Measurements from ENCODE around the gene MECR. TPM values are rescaled to one million over a fixed set of nuclear protein-coding genes. Genes with fewer than 3 reads are reported as not detected.
A peak's percentile ranks its signal among the peaks of the same experiment; 100 is the strongest.

The MECR gene, protein sequence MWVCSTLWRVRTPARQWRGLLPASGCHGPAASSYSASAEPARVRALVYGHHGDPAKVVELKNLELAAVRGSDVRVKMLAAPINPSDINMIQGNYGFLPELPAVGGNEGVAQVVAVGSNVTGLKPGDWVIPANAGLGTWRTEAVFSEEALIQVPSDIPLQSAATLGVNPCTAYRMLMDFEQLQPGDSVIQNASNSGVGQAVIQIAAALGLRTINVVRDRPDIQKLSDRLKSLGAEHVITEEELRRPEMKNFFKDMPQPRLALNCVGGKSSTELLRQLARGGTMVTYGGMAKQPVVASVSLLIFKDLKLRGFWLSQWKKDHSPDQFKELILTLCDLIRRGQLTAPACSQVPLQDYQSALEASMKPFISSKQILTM
- 10 to 100 TPM; 21.0 to 38.3 TPM for total RNA-seq

DNA sequence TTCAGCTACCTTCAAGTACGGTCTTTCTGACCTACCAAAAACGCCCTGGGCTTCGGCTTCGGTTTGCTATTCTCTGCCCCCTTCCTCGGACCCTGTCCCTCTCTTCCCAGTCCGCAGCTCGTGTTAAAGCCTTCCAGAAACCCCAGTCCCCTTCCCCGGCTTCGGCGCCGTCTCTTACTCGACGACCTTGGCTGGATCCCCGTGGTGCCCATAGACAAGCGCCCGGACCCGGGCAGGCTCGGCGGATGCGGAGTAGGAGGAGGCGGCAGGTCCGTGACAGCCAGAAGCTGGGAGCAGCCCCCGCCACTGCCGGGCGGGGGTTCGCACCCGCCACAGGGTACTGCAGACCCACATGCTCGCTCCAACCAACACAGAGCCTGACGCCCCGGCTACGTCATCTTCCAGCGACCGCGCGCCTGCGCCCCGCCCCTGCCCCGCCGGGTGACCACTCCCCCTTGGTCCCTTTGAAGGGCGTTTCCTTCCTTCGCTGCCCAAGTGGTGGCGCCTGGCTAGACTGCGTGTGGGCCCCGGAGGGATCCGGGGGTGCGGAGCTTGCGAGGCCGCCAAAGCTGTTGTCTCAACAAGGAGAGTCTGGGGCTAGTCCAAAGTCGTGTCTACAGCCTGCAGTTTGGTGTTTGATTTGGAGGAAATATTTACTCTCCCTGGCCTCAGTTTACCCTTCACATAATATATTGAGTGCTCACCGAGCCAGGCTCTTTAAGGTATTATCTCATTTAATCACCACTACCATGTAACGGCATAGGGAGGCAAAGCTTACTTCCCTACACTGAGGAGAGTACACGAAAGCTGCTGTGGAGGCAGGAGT lies at the start of gene MECR:
Gene MECR (minus strand): TSS at position 382 of the 826 bp plus-strand sequence. CDS start 28 bp downstream, at position 354.
- Mint-ChIP-seq H3K36me3 (ENCODE audit: low read depth) (no peaks in the 10 kb centered on the region), H3K27me3 (peaks cover 9% of the 10 kb centered on the region), H3K4me3 (peak within 1 kb of the TSS; percentile 98), H3K9me3 (no peaks in the 10 kb centered on the region), H3K4me1 (peaks cover 9% of the 10 kb centered on the region), H3K27ac (peak within 1 kb of the TSS; percentile 94)
- ATAC-seq (replicated peaks) = peak; percentile 99

DNA sequence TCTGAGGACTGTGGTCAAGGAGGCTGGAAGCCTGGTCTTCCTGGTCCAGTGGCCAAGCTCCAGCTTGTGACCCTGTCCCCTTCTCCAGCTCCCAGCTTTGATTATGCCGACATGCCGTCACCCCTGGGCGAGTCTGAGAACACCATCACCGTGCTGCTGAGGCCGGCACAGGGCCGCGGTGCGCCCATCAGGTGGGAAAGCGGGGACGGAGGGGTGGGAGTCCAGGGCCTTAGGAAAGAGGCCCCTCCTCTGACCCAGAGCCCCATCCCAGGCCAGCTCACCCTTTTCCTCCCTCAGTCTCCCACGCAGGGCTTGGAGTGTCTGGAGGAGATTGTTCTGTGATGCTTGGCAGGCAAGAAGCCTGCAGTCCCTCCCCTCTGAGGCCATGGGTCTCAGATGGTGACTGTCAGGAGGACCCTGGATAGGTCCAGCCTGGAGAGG lies 49.2 kb upstream of the MECR start:
- ATAC-seq (replicated peaks) = no peak
- H3K4me3 Mint-ChIP-seq = no peak overlapping the region
- no peaks in the 10 kb centered on the region for H3K36me3 Mint-ChIP-seq (ENCODE audit: low read depth)
- H3K9me3 Mint-ChIP-seq = no peaks in the 10 kb centered on the region
- H3K27me3 Mint-ChIP-seq = peaks cover 6% of the 10 kb centered on the region
- peaks cover 5% of the 10 kb centered on the region for H3K4me1 Mint-ChIP-seq
- no peak overlapping the region for H3K27ac Mint-ChIP-seq

DNA sequence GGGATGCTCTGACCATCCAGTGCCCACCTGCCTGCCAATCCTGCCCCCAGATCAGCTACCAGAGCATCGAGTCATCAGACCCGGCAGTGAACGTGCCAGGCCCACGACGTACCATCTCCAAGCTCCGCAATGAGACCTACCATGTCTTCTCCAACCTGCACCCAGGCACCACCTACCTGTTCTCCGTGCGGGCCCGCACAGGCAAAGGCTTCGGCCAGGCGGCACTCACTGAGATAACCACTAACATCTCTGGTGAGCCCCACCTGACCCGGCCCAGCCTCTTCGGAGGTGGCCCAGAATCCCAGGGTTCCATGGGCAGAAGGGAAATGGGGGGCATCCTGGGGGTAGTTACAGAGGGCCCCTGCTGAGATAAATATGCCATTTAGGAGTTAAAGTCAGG lies 48.7 kb upstream of the MECR start:
- Mint-ChIP-seq H3K4me1 (peaks cover 5% of the 10 kb centered on the region), H3K27ac (no peak overlapping the region), H3K27me3 (peaks cover 6% of the 10 kb centered on the region), H3K9me3 (no peaks in the 10 kb centered on the region), H3K36me3 (ENCODE audit: low read depth) (no peaks in the 10 kb centered on the region), H3K4me3 (no peak overlapping the region)
- ATAC-seq (replicated peaks) = no peak

DNA sequence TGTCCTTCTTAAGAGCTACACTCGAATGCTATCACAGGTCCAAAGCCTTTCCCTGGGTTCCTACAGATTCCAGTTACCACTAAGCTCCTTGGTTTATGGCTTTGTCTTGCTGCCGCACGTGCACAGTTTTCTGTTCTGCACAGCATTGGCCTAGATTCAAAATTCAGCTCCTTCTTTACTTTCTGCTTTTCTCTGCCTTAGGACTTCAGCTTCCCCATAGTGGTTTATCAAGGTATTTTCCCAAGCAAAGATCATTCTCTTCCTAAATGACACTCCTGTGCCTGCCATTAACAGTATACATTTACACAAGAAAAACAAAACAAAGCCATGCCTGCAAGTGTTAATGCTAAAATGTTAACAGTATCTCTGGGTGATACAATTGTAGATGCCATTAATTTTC lies 47.4 kb upstream of the MECR start:
- ATAC-seq (replicated peaks) = no peak
- peaks cover 6% of the 10 kb centered on the region for H3K27me3 Mint-ChIP-seq
- no peak overlapping the region for H3K27ac Mint-ChIP-seq
- H3K36me3 Mint-ChIP-seq (ENCODE audit: low read depth) = no peaks in the 10 kb centered on the region
- H3K4me3 Mint-ChIP-seq = no peak overlapping the region
- H3K4me1 Mint-ChIP-seq = no peaks in the 10 kb centered on the region
- no peaks in the 10 kb centered on the region for H3K9me3 Mint-ChIP-seq

DNA sequence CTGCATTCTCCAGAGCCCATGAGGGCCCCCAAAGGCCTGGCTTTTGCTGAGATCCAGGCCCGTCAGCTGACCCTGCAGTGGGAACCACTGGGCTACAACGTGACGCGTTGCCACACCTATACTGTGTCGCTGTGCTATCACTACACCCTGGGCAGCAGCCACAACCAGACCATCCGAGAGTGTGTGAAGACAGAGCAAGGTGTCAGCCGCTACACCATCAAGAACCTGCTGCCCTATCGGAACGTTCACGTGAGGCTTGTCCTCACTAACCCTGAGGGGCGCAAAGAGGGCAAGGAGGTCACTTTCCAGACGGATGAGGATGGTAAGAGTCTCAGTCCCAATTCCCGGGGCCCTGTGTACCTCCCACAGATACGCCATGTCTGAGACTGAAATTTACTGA lies 44.7 kb upstream of the MECR start:
- Mint-ChIP-seq H3K9me3 (no peaks in the 10 kb centered on the region), H3K36me3 (ENCODE audit: low read depth) (no peaks in the 10 kb centered on the region), H3K27me3 (peaks cover 14% of the 10 kb centered on the region), H3K4me3 (no peak overlapping the region), H3K4me1 (no peaks in the 10 kb centered on the region), H3K27ac (no peak overlapping the region)
- no peak for ATAC-seq (replicated peaks)

DNA sequence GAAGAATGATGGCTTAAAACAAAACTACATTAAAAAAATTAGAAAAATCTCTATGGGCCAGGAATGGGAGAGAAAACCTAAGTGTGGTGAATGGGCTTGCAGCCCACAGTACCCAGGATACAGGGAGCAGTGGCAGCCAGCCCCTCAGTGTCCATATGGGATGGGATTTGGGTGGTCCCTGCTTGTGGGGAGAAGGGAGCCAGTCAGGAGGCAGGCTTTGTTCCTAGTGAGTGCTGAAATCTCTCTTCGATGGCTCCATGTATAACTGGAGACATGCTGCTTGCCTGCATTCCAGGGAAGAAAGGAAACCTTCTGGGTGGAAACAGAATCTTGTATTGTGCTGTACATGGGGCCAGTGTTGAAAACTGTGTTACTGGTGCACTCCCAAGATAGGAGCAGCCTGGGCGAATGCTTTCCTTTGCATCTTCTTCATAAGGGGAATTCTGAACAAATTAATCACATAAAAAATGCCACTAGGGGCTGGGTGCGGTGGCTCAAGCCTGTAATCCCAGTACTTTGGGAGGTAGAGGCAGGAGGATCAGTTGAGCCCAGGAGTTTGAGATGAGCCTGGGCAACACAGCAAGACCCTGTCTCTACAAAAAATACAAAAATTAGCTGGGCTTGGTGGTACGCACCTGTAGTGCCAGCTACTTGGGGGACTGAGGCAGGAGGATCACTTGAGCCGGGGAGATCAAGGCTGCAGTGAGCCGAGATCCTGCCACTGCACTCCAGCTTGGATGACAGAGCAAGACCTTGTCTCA lies 41.6 kb upstream of the MECR start:
- ATAC-seq (replicated peaks) = no peak
- no peaks in the 10 kb centered on the region for H3K36me3 Mint-ChIP-seq (ENCODE audit: low read depth)
- no peaks in the 10 kb centered on the region for H3K4me1 Mint-ChIP-seq
- H3K4me3 Mint-ChIP-seq = no peak overlapping the region
- no peaks in the 10 kb centered on the region for H3K9me3 Mint-ChIP-seq
- H3K27ac Mint-ChIP-seq = no peak overlapping the region
- peaks cover 32% of the 10 kb centered on the region for H3K27me3 Mint-ChIP-seq

DNA sequence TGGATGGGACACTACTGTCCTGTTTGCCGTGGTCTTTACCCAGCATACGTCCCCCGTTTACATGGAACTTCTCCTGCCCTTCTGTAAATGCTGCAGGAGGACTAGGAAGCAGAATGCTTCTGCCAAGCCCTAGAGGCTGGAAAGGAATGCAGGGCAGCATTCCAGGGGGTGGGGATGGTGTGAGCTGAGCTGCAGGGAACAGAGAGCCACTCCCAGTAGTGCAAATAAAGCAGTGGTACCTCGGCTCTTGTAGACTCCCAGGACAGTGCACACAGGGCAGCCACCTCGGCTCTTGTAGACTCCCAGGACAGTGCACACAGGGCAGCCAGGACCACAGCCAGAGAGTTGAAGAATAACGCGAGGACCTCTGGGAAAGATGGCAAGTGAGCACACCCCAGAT lies 41.0 kb upstream of the MECR start:
- peaks cover 36% of the 10 kb centered on the region for H3K27me3 Mint-ChIP-seq
- no peak overlapping the region for H3K4me3 Mint-ChIP-seq
- ATAC-seq (replicated peaks) = no peak
- H3K27ac Mint-ChIP-seq = no peak overlapping the region
- no peaks in the 10 kb centered on the region for H3K36me3 Mint-ChIP-seq (ENCODE audit: low read depth)
- H3K9me3 Mint-ChIP-seq = no peaks in the 10 kb centered on the region
- no peaks in the 10 kb centered on the region for H3K4me1 Mint-ChIP-seq

DNA sequence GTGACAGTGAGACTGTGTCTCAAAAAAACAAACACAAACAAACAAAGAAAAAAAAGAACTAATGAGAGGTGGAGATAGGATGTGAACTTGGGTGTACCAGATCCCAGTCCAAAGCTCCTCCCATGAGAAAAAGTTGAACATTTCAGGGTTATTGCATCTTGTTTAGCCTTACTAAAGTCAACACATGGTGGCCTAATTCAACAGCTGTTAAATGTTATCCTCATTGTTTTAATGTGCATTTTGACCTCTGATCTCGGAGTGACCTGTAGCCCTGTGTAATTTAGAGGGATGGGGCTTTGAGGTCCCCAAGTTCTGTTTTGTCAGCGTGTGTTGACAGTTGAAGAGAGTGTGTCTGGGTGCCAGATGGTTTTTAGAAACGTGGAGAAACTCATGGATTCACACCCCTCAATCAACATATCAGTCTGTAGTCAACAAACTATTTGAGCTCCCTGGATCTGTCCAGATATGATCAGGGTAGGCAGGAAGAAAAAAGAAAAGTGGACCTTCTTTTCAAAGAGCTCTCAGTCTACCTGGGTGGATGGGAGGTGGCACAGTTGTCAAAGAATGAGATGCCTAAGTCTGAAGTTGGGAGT lies 40.3 kb upstream of the MECR start:
- H3K9me3 Mint-ChIP-seq = no peaks in the 10 kb centered on the region
- H3K4me3 Mint-ChIP-seq = no peak overlapping the region
- no peaks in the 10 kb centered on the region for H3K36me3 Mint-ChIP-seq (ENCODE audit: low read depth)
- no peaks in the 10 kb centered on the region for H3K4me1 Mint-ChIP-seq
- H3K27ac Mint-ChIP-seq = no peak overlapping the region
- no peak for ATAC-seq (replicated peaks)
- peaks cover 41% of the 10 kb centered on the region for H3K27me3 Mint-ChIP-seq

DNA sequence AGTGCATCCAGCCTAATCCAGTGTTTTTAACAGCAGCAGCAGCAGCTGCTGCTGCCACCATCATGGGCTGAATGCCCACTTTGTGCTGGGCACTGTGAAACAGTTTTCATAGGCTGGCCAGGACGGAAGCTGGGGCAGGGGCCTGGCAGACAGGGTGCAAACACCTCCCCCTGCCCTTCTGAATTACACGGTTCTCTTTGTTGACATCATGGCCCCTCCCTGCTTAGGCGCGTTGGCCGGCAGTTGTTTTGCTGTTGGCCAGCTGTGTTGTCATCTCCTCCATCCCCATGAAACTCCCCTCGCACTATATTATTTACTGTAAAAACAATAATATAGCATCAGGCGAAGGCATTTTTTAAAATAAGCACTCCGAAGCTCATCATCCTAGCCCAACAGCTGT lies 38.6 kb upstream of the MECR start:
- no peaks in the 10 kb centered on the region for H3K9me3 Mint-ChIP-seq
- H3K36me3 Mint-ChIP-seq (ENCODE audit: low read depth) = no peaks in the 10 kb centered on the region
- H3K4me3 Mint-ChIP-seq = no peak overlapping the region
- peaks cover 41% of the 10 kb centered on the region for H3K27me3 Mint-ChIP-seq
- H3K27ac Mint-ChIP-seq = no peak overlapping the region
- no peaks in the 10 kb centered on the region for H3K4me1 Mint-ChIP-seq
- no peak for ATAC-seq (replicated peaks)

DNA sequence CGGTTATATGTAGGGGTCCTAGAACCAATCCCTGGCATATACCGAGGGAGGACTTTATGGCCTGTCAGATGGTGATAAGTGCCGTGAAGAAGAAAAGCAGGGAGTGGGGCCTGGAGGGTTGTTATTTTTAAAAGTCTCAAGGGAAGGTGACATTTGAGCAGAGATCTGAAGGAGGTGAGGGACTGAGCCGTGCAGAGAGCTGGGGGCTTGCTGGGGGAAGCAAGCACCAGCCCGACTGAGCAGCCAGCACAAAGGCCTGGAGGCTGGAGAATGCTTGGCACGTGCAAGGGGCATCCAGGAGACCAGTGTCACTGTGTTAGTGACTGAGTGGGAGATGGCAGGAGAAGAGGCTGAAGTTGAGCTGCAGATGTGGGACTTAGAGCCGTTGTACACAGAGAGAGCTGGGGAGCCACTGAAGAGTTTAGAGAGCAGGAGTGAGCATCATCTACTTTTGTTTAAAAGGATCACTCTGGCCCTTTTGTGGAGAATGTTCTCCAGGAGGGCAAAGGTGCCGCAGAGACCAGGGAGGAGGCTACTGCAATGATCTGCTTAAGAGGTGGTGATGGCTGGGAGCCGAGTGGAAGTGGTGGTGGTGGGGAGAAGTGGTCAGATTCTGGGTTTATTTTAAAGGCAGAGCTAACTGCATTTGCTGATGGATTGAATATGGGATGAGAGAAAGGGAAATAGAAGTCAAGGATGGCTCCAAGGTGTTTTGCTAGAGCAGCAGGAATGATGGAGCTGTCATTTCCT lies 36.8 kb upstream of the MECR start:
- no peak overlapping the region for H3K4me3 Mint-ChIP-seq
- ATAC-seq (replicated peaks) = no peak
- no peak overlapping the region for H3K27ac Mint-ChIP-seq
- no peaks in the 10 kb centered on the region for H3K36me3 Mint-ChIP-seq (ENCODE audit: low read depth)
- no peaks in the 10 kb centered on the region for H3K9me3 Mint-ChIP-seq
- H3K4me1 Mint-ChIP-seq = no peaks in the 10 kb centered on the region
- H3K27me3 Mint-ChIP-seq = peaks cover 47% of the 10 kb centered on the region

DNA sequence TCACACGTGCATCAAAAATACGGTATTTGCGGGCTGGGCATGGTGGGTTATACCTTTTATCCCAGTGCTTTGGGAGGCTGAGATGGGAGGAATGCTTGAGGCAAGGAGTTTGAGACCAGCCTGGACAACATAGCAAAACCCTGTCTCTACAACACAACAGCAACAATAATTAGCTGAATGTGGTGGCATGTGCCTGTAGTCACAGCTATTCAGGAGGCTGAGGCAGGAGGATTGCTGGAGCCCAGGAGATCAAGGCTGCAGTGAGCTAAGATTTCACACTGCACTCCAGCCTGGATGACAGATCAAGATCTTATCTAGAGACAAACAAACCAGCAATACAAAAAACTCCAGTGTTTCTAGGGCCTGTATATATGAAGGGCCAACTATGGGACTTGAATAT lies 36.2 kb upstream of the MECR start:
- no peak overlapping the region for H3K4me3 Mint-ChIP-seq
- ATAC-seq (replicated peaks) = no peak
- peaks cover 48% of the 10 kb centered on the region for H3K27me3 Mint-ChIP-seq
- H3K9me3 Mint-ChIP-seq = no peaks in the 10 kb centered on the region
- no peaks in the 10 kb centered on the region for H3K4me1 Mint-ChIP-seq
- H3K27ac Mint-ChIP-seq = no peak overlapping the region
- no peaks in the 10 kb centered on the region for H3K36me3 Mint-ChIP-seq (ENCODE audit: low read depth)

DNA sequence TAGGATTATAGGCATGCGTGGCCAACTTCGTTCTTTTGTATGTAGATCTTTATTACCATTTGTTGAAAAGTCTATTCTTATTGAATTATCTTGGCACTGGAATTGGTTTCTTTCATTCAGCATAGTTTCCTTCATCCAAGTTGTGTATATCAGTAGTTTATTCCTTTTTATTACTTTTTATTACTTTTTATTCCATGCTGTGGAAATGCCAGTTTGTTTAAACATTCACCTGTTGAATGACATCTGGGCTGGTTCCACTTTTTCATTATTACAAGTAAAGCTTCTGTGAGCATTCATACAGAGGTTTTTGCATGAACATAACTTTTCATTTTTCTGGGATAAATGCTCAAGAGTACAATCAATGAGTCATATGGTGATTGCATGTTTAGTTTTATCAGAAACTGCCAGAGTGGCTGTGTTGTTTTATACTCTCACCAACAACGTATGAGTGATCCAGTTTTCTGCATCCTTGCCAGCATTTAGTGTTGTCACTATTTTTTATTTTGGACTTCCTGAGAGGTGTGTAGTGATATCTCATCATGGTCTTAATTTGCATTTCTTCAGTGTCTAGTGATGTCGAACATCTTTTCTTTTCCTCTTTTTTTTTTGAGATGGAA lies 34.1 kb upstream of the MECR start:
- no peak for ATAC-seq (replicated peaks)
- no peak overlapping the region for H3K27ac Mint-ChIP-seq
- H3K36me3 Mint-ChIP-seq (ENCODE audit: low read depth) = no peaks in the 10 kb centered on the region
- H3K9me3 Mint-ChIP-seq = no peaks in the 10 kb centered on the region
- no peak overlapping the region for H3K4me3 Mint-ChIP-seq
- peaks cover 55% of the 10 kb centered on the region for H3K27me3 Mint-ChIP-seq
- peaks cover 8% of the 10 kb centered on the region for H3K4me1 Mint-ChIP-seq

DNA sequence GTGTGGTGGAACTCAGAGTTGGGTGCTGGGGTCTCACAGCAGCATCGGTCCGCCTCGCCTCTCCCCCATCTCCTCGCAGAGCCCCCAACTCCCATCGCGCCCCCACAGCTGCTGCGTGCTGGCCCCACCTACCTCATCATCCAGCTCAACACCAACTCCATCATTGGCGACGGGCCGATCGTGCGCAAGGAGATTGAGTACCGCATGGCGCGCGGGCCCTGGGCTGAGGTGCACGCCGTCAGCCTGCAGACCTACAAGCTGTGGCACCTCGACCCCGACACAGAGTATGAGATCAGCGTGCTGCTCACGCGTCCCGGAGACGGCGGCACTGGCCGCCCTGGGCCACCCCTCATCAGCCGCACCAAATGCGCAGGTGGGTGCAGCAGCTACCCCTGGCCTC lies 29.8 kb upstream of the MECR start:
- Mint-ChIP-seq H3K27me3 (peaks cover 33% of the 10 kb centered on the region), H3K9me3 (no peaks in the 10 kb centered on the region), H3K36me3 (ENCODE audit: low read depth) (no peaks in the 10 kb centered on the region), H3K4me3 (peak overlapping the region; percentile 74), H3K4me1 (peaks cover 8% of the 10 kb centered on the region), H3K27ac (no peak overlapping the region)
- ATAC-seq (replicated peaks) = no peak
